Activated T-cell treated with anti-CD3 and anti-CD28 coated beads for 4 hours (primary cell): ENCODE measurements around the gene P3H1.
"Not testable (repeated sequence)": the region's sequence is repeated elsewhere in the genome, so short reads cannot be mapped to it uniquely, and the experiment has no call there.

ENCODE experiments used
- DNase-seq: peaks from one replicate; pipeline ENCODE4 v3.0.0-alpha.2; 2020

P3H1 gene

GRCh38 chr1:42723511-42723910 lies 43.3 kb downstream of the P3H1 start:
- DNase-seq: no peak

GRCh38 chr1:42722403-42722802 lies 44.4 kb downstream of the P3H1 start:
- not testable (repeated sequence) for DNase-seq

- no peak for DNase-seq
Measured at GRCh38 chr1:42721926-42722325, 44.9 kb downstream of the P3H1 start.

GRCh38 chr1:42720868-42721267 lies 46.0 kb downstream of the P3H1 start:
- DNase-seq: no peak

- not testable (repeated sequence) for DNase-seq
Measured at GRCh38 chr1:42714441-42714840, 52.4 kb downstream of the P3H1 start.

GRCh38 chr1:42713293-42713692 lies 53.5 kb downstream of the P3H1 start:
- no peak for DNase-seq

- DNase-seq: not testable (repeated sequence)
Measured at GRCh38 chr1:42712808-42713207, 54.0 kb downstream of the P3H1 start.

- no peak for DNase-seq
Measured at GRCh38 chr1:42703888-42704464, 62.9 kb downstream of the P3H1 start.

GRCh38 chr1:42700006-42700405 lies 66.8 kb downstream of the P3H1 start:
- no peak for DNase-seq

- DNase-seq: no peak
Measured at GRCh38 chr1:42698081-42698813, 68.6 kb downstream of the P3H1 start.
